Measurements from ENCODE around the gene FBLN2.

Gene FBLN2

GRCh38 chr3:13628432-13628831 lies 79.5 kb downstream of the FBLN2 start:
- Histone ChIP-seq H3K27me3 (ENCODE audit: insufficient read depth, poor library complexity, severe bottlenecking) (no peaks in the 10 kb centered on the region), H3K27ac (replicated peaks) (no peak overlapping the region), H3K4me3 (replicated peaks; ENCODE audit: insufficient read depth, low read length) (no peak overlapping the region)
- TF ChIP-seq POLR2AphosphoS5 (IDR thresholded peaks at IDR 0.05; ENCODE audit: low read depth) (no peak), GABPA (IDR thresholded peaks at IDR 0.05; ENCODE audit: low read depth) (no peak), SPI1 (IDR thresholded peaks at IDR 0.05; ENCODE audit: borderline replicate concordance, low read depth) (no peak)
- TF ChIP-seq, protein P1, sequence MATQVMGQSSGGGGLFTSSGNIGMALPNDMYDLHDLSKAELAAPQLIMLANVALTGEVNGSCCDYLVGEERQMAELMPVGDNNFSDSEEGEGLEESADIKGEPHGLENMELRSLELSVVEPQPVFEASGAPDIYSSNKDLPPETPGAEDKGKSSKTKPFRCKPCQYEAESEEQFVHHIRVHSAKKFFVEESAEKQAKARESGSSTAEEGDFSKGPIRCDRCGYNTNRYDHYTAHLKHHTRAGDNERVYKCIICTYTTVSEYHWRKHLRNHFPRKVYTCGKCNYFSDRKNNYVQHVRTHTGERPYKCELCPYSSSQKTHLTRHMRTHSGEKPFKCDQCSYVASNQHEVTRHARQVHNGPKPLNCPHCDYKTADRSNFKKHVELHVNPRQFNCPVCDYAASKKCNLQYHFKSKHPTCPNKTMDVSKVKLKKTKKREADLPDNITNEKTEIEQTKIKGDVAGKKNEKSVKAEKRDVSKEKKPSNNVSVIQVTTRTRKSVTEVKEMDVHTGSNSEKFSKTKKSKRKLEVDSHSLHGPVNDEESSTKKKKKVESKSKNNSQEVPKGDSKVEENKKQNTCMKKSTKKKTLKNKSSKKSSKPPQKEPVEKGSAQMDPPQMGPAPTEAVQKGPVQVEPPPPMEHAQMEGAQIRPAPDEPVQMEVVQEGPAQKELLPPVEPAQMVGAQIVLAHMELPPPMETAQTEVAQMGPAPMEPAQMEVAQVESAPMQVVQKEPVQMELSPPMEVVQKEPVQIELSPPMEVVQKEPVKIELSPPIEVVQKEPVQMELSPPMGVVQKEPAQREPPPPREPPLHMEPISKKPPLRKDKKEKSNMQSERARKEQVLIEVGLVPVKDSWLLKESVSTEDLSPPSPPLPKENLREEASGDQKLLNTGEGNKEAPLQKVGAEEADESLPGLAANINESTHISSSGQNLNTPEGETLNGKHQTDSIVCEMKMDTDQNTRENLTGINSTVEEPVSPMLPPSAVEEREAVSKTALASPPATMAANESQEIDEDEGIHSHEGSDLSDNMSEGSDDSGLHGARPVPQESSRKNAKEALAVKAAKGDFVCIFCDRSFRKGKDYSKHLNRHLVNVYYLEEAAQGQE (IDR thresholded peaks at IDR 0.05; ENCODE audit: insufficient replicate concordance, low read depth) = no peak
- TF ChIP-seq, protein P2, sequence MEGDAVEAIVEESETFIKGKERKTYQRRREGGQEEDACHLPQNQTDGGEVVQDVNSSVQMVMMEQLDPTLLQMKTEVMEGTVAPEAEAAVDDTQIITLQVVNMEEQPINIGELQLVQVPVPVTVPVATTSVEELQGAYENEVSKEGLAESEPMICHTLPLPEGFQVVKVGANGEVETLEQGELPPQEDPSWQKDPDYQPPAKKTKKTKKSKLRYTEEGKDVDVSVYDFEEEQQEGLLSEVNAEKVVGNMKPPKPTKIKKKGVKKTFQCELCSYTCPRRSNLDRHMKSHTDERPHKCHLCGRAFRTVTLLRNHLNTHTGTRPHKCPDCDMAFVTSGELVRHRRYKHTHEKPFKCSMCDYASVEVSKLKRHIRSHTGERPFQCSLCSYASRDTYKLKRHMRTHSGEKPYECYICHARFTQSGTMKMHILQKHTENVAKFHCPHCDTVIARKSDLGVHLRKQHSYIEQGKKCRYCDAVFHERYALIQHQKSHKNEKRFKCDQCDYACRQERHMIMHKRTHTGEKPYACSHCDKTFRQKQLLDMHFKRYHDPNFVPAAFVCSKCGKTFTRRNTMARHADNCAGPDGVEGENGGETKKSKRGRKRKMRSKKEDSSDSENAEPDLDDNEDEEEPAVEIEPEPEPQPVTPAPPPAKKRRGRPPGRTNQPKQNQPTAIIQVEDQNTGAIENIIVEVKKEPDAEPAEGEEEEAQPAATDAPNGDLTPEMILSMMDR (IDR thresholded peaks at IDR 0.05; ENCODE audit: insufficient read depth, low read length) = no peak
- DNase-seq (ENCODE audit: low read depth in 1 of 2, low spot score in 1 of 2) = no peak

DNA sequence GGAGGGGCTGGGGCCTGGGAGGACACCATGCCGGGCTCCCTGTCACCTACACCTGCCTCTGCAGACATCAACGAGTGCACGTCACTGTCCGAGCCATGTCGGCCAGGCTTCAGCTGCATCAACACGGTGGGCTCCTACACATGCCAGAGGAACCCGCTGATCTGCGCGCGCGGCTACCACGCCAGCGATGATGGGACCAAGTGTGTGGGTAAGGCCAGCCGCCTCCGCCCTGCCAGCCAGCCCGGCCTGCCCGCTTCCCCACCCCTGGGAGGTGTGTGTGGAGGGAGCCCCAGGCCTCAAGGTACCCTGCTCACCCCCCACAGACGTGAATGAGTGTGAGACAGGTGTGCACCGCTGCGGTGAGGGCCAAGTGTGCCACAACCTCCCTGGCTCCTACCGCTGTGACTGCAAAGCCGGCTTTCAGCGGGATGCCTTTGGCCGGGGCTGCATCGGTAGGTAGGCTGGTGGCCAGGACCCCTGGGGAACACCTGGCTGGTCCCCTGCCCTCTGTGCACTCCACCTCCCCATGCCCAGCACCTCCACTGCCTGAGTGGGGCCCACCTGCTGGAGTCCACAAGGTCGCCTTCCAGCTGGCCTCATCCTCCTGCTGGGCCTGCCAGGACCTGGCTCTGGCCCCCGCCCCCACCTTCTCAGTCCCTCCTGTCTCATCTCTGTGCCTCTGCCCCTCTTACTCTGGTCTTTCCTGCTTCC lies 80.1 kb downstream of the FBLN2 start:
- TF ChIP-seq SPI1 (IDR thresholded peaks at IDR 0.05; ENCODE audit: borderline replicate concordance, low read depth) (no peak), GABPA (IDR thresholded peaks at IDR 0.05; ENCODE audit: low read depth) (no peak), POLR2AphosphoS5 (IDR thresholded peaks at IDR 0.05; ENCODE audit: low read depth) (no peak)
- TF ChIP-seq, protein P1 (IDR thresholded peaks at IDR 0.05; ENCODE audit: insufficient replicate concordance, low read depth) = no peak
- TF ChIP-seq, protein P2 (IDR thresholded peaks at IDR 0.05; ENCODE audit: insufficient read depth, low read length) = no peak
- Histone ChIP-seq H3K27me3 (ENCODE audit: insufficient read depth, poor library complexity, severe bottlenecking) (no peaks in the 10 kb centered on the region), H3K27ac (replicated peaks) (no peak overlapping the region), H3K4me3 (replicated peaks; ENCODE audit: insufficient read depth, low read length) (no peak overlapping the region)
- DNase-seq (ENCODE audit: low read depth in 1 of 2, low spot score in 1 of 2) = no peak

- no peak overlapping the region for H3K4me3 ChIP-seq (replicated peaks; ENCODE audit: insufficient read depth, low read length)
- TF ChIP-seq SPI1 (IDR thresholded peaks at IDR 0.05; ENCODE audit: borderline replicate concordance, low read depth) (no peak), POLR2AphosphoS5 (IDR thresholded peaks at IDR 0.05; ENCODE audit: low read depth) (no peak), GABPA (IDR thresholded peaks at IDR 0.05; ENCODE audit: low read depth) (no peak)
- TF ChIP-seq, protein P1 (IDR thresholded peaks at IDR 0.05; ENCODE audit: insufficient replicate concordance, low read depth) = no peak
- TF ChIP-seq, protein P2 (IDR thresholded peaks at IDR 0.05; ENCODE audit: insufficient read depth, low read length) = no peak
- no peaks in the 10 kb centered on the region for H3K27me3 ChIP-seq (ENCODE audit: insufficient read depth, poor library complexity, severe bottlenecking)
- DNase-seq (ENCODE audit: low read depth in 1 of 2, low spot score in 1 of 2) = no peak
- no peak overlapping the region for H3K27ac ChIP-seq (replicated peaks)
Measured at GRCh38 chr3:13629644-13630043, 80.7 kb downstream of the FBLN2 start.

Data from HL-60 (cell line).